Measurements from ENCODE around the gene TCF7L1.

GRCh38 chr2:85088921-85089320 is 44.3 kb upstream of the TCF7L1 start:
- TF ChIP-seq ESRRA (IDR thresholded peaks at IDR 0.05; ENCODE audit: borderline replicate concordance, low read depth) (no peak), HDAC2 (IDR thresholded peaks at IDR 0.05) (no peak), FOSL1 (tag; conservative IDR thresholded peaks at IDR 0.05) (no peak)

All from K562 (cell line).